HEK293 (cell line): ENCODE measurements around the gene FHL2.
A peak's percentile ranks its signal among the peaks of the same experiment; 100 is the strongest.

Experiments
- CTCF ChIA-PET: fragments of 350-600 bp; formaldehyde crosslinking; extraction: SDS; loops from one replicate; lab custom pipeline; 2021; ENCODE audit warnings: antibody characterized with exemption; lab: Yijun Ruan, JAX
- POLR2A ChIA-PET: fragments of 300-600 bp; formaldehyde crosslinking; extraction: SDS; loops from one replicate; lab custom pipeline; 2020; ENCODE audit warnings: antibody characterized with exemption, inconsistent platforms; lab: Yijun Ruan, JAX
- H3K27ac ChIP-seq: fragments of 200-500 bp; sonication (Bioruptor generic); 2 replicates; pipeline ENCODE4 v1.5.1; 2014; ENCODE audit warnings: low read depth, low read length, control low read depth, inconsistent platforms; ENCODE audit errors: extremely low read depth
- H3K36me3 ChIP-seq, 2 experiments: fragments of 200-500 bp in 1 of 2; sonication (Bioruptor generic) in 1 of 2; 1 replicate in 1 of 2; 2 replicates in 1 of 2; pipeline ENCODE4 v1.5.1; 2014 to 2017; ENCODE audit warnings: inconsistent platforms in 2 of 2, low read length in 2 of 2; ENCODE audit not compliant: control insufficient read depth in 2 of 2, insufficient read depth in 1 of 2
- H3K4me1 ChIP-seq: fragments of 200-500 bp; sonication (Bioruptor generic); 2 replicates; pipeline ENCODE4 v1.5.1; 2014; ENCODE audit warnings: mild to moderate bottlenecking, low read length, inconsistent platforms; ENCODE audit not compliant: control insufficient read depth, insufficient read depth
- H3K4me3 ChIP-seq: 2 replicates; pipeline ENCODE4 v1.5.1; 2011; ENCODE audit warnings: low read depth, mild to moderate bottlenecking, control low read depth, low read length, moderate library complexity
- H3K9me3 ChIP-seq: fragments of 200-500 bp; sonication (Bioruptor generic); 2 replicates; pipeline ENCODE4 v1.5.1; 2014; ENCODE audit warnings: low read depth, low read length, inconsistent platforms; ENCODE audit not compliant: control insufficient read depth, insufficient read depth
- PRDM1 ChIP-seq: fragments of 450-650 bp; formaldehyde crosslinking; IDR thresholded peaks from 2 replicates; pipeline ENCODE4; 2016; ENCODE audit warnings: missing biosample characterization, missing genetic modification characterization
- SP3 ChIP-seq: fragments of 450-650 bp; formaldehyde crosslinking; IDR thresholded peaks from 2 replicates; pipeline ENCODE4 v1.5.1; 2016; ENCODE audit warnings: missing biosample characterization, missing genetic modification characterization
- YY1 ChIP-seq: fragments of 450-650 bp; formaldehyde crosslinking; IDR thresholded peaks from 2 replicates; pipeline ENCODE4 v1.5.1; 2018; ENCODE audit warnings: missing biosample characterization, missing genetic modification characterization
- ZBTB11 ChIP-seq: fragments of 450-650 bp; formaldehyde crosslinking; conservative IDR thresholded peaks from 2 replicates; pipeline ENCODE4 v1.5.1; 2016; ENCODE audit warnings: low read depth, missing biosample characterization, missing genetic modification characterization
- ZBTB26 ChIP-seq: fragments of 450-650 bp; formaldehyde crosslinking; optimal IDR thresholded peaks from 2 replicates; pipeline ENCODE3; 2016; ENCODE audit warnings: missing biosample characterization, mild to moderate bottlenecking, missing genetic modification characterization
- ZBTB44 ChIP-seq: fragments of 450-650 bp; IDR thresholded peaks from 2 replicates; pipeline ENCODE4 v1.5.1; 2018; ENCODE audit warnings: missing biosample characterization, mild to moderate bottlenecking, missing genetic modification characterization
- ZNF24 ChIP-seq: fragments of 450-650 bp; formaldehyde crosslinking; IDR thresholded peaks from 2 replicates; pipeline ENCODE4 v1.5.1; 2016; ENCODE audit warnings: missing biosample characterization, missing genetic modification characterization
- ZNF335 ChIP-seq: fragments of 450-650 bp; formaldehyde crosslinking; conservative IDR thresholded peaks from 2 replicates; pipeline ENCODE4 v1.5.1; 2016; ENCODE audit warnings: missing biosample characterization, missing genetic modification characterization
- ZNF341 ChIP-seq: fragments of 450-650 bp; formaldehyde crosslinking; IDR thresholded peaks from 2 replicates; pipeline ENCODE4; 2016; ENCODE audit warnings: low read depth, missing biosample characterization, missing genetic modification characterization
- ZNF350 ChIP-seq: fragments of 450-650 bp; formaldehyde crosslinking; IDR thresholded peaks from 2 replicates; pipeline ENCODE4 v1.5.0; 2017; ENCODE audit warnings: missing biosample characterization, mild to moderate bottlenecking, missing genetic modification characterization
- ZNF394 ChIP-seq: fragments of 450-650 bp; formaldehyde crosslinking; IDR thresholded peaks from 2 replicates; pipeline ENCODE4 v1.5.1; 2016; ENCODE audit warnings: missing biosample characterization, missing genetic modification characterization, mild to moderate bottlenecking, moderate library complexity, borderline replicate concordance
- ZNF501 ChIP-seq: fragments of 450-650 bp; formaldehyde crosslinking; IDR thresholded peaks from 2 replicates; pipeline ENCODE4 v1.5.1; 2016; ENCODE audit warnings: missing biosample characterization, missing genetic modification characterization
- ZNF514 ChIP-seq: fragments of 450-650 bp; formaldehyde crosslinking; IDR thresholded peaks from 2 replicates; pipeline ENCODE4 v1.5.1; 2016; ENCODE audit warnings: missing biosample characterization, missing genetic modification characterization
- ZNF580 ChIP-seq: fragments of 450-650 bp; formaldehyde crosslinking; IDR thresholded peaks from 2 replicates; pipeline ENCODE4 v1.5.1; 2016; ENCODE audit warnings: missing biosample characterization, missing genetic modification characterization
- ZNF654 ChIP-seq: fragments of 450-650 bp; formaldehyde crosslinking; IDR thresholded peaks from 2 replicates; pipeline ENCODE4 v1.5.1; 2016; ENCODE audit warnings: low read depth, missing biosample characterization, missing genetic modification characterization
- ZNF660 ChIP-seq: fragments of 450-650 bp; IDR thresholded peaks from 2 replicates; pipeline ENCODE4 v1.5.1; 2018; ENCODE audit warnings: missing biosample characterization, mild to moderate bottlenecking, missing genetic modification characterization
- ZNF692 ChIP-seq: fragments of 450-650 bp; formaldehyde crosslinking; IDR thresholded peaks from 2 replicates; pipeline ENCODE4 v1.5.1; 2016; ENCODE audit warnings: missing biosample characterization, missing genetic modification characterization
- ZNF785 ChIP-seq: fragments of 450-650 bp; formaldehyde crosslinking; IDR thresholded peaks from 2 replicates; pipeline ENCODE4 v1.5.1; 2016; ENCODE audit warnings: missing biosample characterization, missing genetic modification characterization
- ZSCAN5A ChIP-seq: fragments of 450-650 bp; formaldehyde crosslinking; IDR thresholded peaks from 2 replicates; pipeline ENCODE4 v1.5.1; 2016; ENCODE audit warnings: missing biosample characterization, missing genetic modification characterization

FHL2 gene

GRCh38 chr2:105339414-105339813 lies 59.4 kb downstream of the FHL2 start:
- TF ChIP-seq ZNF692 (tag by site-specific recombination) (no peak), ZBTB26 (no peak), ZNF654 (no peak), ZNF785 (tag by site-specific recombination) (no peak), ZBTB44 (tag by site-specific recombination) (no peak), YY1 (tag by site-specific recombination) (no peak), ZSCAN5A (tag by site-specific recombination) (no peak), ZNF660 (tag by site-specific recombination) (no peak)
- ChIA-PET CTCF (interaction anchor here (1.0 to 4.2 kb wide), 4 partner anchors 10 to 225 kb away, joined by 3 to 23 read pairs (median 4); no protein-coding TSS in a partner anchor), POLR2A (no interaction called here)
- H3K36me3 ChIP-seq = peaks cover 36 to 60% of the 10 kb centered on the region in 2 experiments
- no peak overlapping the region for H3K4me3 ChIP-seq
- H3K27ac ChIP-seq = no peak overlapping the region
- H3K4me1 ChIP-seq = peaks cover 2% of the 10 kb centered on the region; the same call in 1 of the 2 replicates
- no peaks in the 10 kb centered on the region for H3K9me3 ChIP-seq

- POLR2A ChIA-PET = interaction anchor here (1.3 to 1.4 kb wide), 3 partner anchors 9 to 43 kb away, joined by 3 to 6 read pairs (median 5); partner anchors contain the start of gene TGFBRAP1
- CTCF ChIA-PET = interaction anchor here (1.4 to 4.2 kb wide), 2 partner anchors 9 to 183 kb away, joined by 3 to 23 read pairs; no protein-coding TSS in a partner anchor
- Histone ChIP-seq H3K4me1 (peaks cover 2% of the 10 kb centered on the region; the same call in 1 of the 2 replicates), H3K27ac (0 out of 2 replicates have a peak overlapping the region, but pooled peaks have one; percentile 39), H3K4me3 (peak overlapping the region; percentile 89), H3K9me3 (no peaks in the 10 kb centered on the region), H3K36me3 (peaks cover 33 to 55% of the 10 kb centered on the region in 2 experiments)
- TF ChIP-seq PRDM1 (0 out of 2 replicates have a peak, but pooled peaks have one; percentile 8), ZNF350 (no peak)
Measured at GRCh38 chr2:105338020-105338385, 60.8 kb downstream of the FHL2 start.

GRCh38 chr2:105337122-105338019 lies 61.5 kb downstream of the FHL2 start, which contains the start of gene C2orf49:
Gene C2orf49 (plus strand): TSS chr2:105337540. CDS start chr2:105337588, 48 bp downstream.
- peaks cover 2% of the 10 kb centered on the region; the same call in 1 of the 2 replicates for H3K4me1 ChIP-seq
- POLR2A ChIA-PET = interaction anchor here (0.6 to 1.4 kb wide), 4 partner anchors 8 to 184 kb away, joined by 3 to 6 read pairs (median 4); partner anchors contain the start of gene TGFBRAP1
- H3K4me3 ChIP-seq = peak within 1 kb of the TSS; percentile 89
- H3K9me3 ChIP-seq = no peaks in the 10 kb centered on the region
- peak within 1 kb of the TSS; percentile 99 for H3K27ac ChIP-seq
- H3K36me3 ChIP-seq = peaks cover 27 to 49% of the 10 kb centered on the region in 2 experiments
- CTCF ChIA-PET = interaction anchor here (1.4 to 4.2 kb wide), 2 partner anchors 10 to 183 kb away, joined by 3 to 23 read pairs; no protein-coding TSS in a partner anchor
- TF ChIP-seq ZNF24 (tag by site-specific recombination) (peak; percentile 22; the same call in 1 of the 2 replicates), ZBTB11 (tag by site-specific recombination) (peak; percentile 85), ZNF514 (no peak), ZNF335 (tag by site-specific recombination) (peak; percentile 58; the same call in 1 of the 2 replicates), ZNF501 (tag by site-specific recombination) (peak; percentile 73; the same call in 1 of the 2 replicates), ZNF394 (tag by site-specific recombination) (0 out of 2 replicates have a peak, but pooled peaks have one; percentile 46), ZNF580 (tag by site-specific recombination) (0 out of 2 replicates have a peak, but pooled peaks have one; percentile 40), ZNF341 (tag by site-specific recombination) (no peak), SP3 (tag by site-specific recombination) (peak; percentile 92)
